H1 (cell line): Measurements from ENCODE around the gene SCN2A. TPM values are rescaled to one million over a fixed set of nuclear protein-coding genes. Genes with fewer than 3 reads are reported as not detected.

Experiments
- CBX8 ChIP-seq: fragments of 300-800, 300-1000 bp; sonication (generic); IDR thresholded peaks from 2 replicates; pipeline ENCODE4 v1.7.1; 2016; ENCODE audit warnings: low read depth, low read length, borderline replicate concordance
- RAD21 ChIP-seq, 2 experiments: IDR thresholded peaks in 1 of 2; conservative IDR thresholded peaks in 1 of 2; 2 replicates each; pipeline ENCODE4 v1.6.1; 2011; ENCODE audit warnings: low read depth in 2 of 2, low read length in 2 of 2, improper control_type of control experiment in 1 of 2, inconsistent platforms in 1 of 2, mild to moderate bottlenecking in 1 of 2, moderate library complexity in 1 of 2
- SIN3A ChIP-seq, 2 experiments: IDR thresholded peaks in 1 of 2; conservative IDR thresholded peaks in 1 of 2; 2 replicates each; pipeline ENCODE4 v1.6.1; 2011 to 2012; ENCODE audit warnings: low read length in 2 of 2, improper control_type of control experiment in 1 of 2, low read depth in 1 of 2, mild to moderate bottlenecking in 1 of 2
- SUZ12 ChIP-seq: fragments of 200-600 bp; sonication (generic); IDR thresholded peaks from 2 replicates; pipeline ENCODE4 v1.6.1; 2012; ENCODE audit warnings: mild to moderate bottlenecking, inconsistent platforms, low read length, moderate library complexity, mixed read lengths
- TBP ChIP-seq: IDR thresholded peaks from 2 replicates; pipeline ENCODE4 v1.6.1; 2011; ENCODE audit warnings: low read depth, low read length, improper control_type of control experiment
- polyA plus RNA-seq, 7 experiments: library from polyadenylated mRNA; depleted of rRNA in 3 of 7; stranded (reverse) in 5 of 7; unstranded in 2 of 7; fragments of >200 nt in 5 of 7; fragments of 200-250 nt in 2 of 7; gene quantifications; 1 replicate in 5 of 7; 2 replicates in 1 of 7; 4 replicates in 1 of 7; pipeline versions ENCODE4 v1.2.1 to v1.2.3, GENCODE V29; 2011 to 2013; ENCODE audit warnings: missing spikeins in 2 of 7, mixed read lengths in 2 of 7
- total RNA-seq: library from RNA; stranded (reverse); fragmentation: NEBNext Ultra II Directional; extraction: Animal tissue kit (Norgen Biotek cat#: 25700); gene quantifications from 2 replicates; pipeline ENCODE4 v1.2.1, GENCODE V29; 2021

Gene SCN2A
- total and polyA plus RNA-seq, 2 of the 8 experiments (the other 6 are each of a cell fraction or from before 2014, with no cell fraction given), result 0.18 to 1.1 TPM

- TF ChIP-seq CBX8, result no peak
- TF ChIP-seq TBP, result no peak
- TF ChIP-seq SIN3A (conservative IDR thresholded peaks at IDR 0.05 in 1 of 2, IDR thresholded peaks at IDR 0.05 in 1 of 2; ENCODE audit: low read depth in 1 of 2, low read length in 2 of 2), result no peak
- peak; percentile 84 to 88 for TF ChIP-seq RAD21 (IDR thresholded peaks at IDR 0.05 in 1 of 2, conservative IDR thresholded peaks at IDR 0.05 in 1 of 2; ENCODE audit: low read depth in 2 of 2, low read length in 2 of 2)
- no peak for TF ChIP-seq SUZ12
Measured at GRCh38 chr2:165401285-165401852, 162.2 kb downstream of the SCN2A start (continued).
